GM18499 (cell line): ENCODE measurements around the gene DENND1A.
"Not testable (repeated sequence)": the region's sequence is repeated elsewhere in the genome, so short reads cannot be mapped to it uniquely, and the experiment has no call there.

Experiments
- ATAC-seq: cut with Tn5 transposase; IDR thresholded peaks from one replicate; pipeline ENCODE4 v1.9.1; 2021; ENCODE audit warnings: moderate number of reproducible peaks; ENCODE audit not compliant: insufficient read depth, unreplicated experiment

DENND1A gene

DNA sequence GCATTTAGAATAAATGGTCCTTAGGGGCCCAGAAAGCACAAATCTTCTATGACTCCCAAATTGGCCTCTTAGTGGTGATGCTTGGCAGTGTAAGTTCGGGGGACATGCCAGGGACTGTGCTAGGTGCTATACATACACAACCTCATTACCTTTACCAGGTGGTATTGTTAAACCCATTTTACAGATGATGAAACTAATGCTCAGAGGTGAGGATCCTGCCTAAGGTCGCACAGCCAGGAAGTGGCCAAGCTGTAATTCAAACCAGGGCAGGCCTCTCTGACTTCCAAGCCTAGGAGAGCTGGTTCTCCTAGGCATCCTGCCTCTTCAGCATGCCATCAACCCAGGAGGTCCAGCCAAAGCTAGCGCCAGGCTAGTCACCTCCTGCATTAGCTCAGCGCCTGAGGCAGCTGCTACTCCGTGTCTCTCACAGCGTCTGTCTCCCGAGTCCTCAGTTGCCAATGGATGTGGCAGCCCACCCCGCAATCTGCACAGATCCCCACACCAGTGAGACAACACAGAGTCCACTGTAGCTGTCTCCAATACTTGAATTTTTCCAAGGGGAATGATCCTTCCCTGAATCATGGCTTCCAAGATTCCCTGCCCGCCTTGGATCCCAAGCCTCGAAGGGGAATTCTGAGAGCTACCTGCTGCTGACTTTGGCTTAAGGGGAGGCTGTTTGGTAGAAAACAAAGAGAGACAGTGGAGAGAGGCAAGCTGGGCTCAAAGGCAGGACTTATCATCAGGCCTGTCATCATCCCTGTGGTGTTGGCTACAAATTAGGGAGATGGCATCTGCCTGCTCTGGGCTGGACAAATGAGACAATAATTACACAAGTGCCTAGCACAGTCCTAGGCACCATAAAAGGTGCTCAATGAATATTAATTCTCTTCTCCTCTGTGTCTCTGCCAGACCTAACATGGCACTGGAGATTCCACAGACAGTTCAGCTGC lies 521.3 kb downstream of the DENND1A start:
- ATAC-seq = no peak

DNA sequence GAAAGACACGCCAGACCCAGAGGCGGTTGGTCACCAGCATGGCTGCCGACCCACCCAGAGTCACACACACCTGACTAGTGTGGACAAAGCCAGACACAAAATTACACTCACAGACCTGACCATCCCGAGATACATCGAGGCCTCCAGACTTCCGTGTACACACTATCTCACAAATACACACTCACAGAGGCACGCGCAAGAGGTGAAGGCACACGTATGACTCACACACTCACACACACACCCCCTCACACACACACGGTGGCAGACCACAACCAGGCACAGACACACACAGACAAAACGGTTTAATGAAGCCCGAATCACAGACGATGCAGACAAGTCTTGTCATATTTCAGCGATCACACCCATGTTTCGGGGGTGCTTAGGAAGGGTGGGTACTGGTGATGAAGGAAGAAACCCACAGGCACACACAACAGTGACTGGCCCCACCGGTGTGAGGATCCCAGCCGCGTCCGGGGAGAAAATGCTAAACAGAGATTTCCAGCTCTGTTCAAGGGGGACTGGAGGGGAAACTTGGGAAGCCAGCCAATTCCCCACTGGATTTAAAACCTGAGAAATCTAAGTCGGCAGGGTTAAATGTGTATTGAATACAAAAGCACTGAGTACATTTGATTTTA lies 522.6 kb downstream of the DENND1A start:
- no peak for ATAC-seq

DNA sequence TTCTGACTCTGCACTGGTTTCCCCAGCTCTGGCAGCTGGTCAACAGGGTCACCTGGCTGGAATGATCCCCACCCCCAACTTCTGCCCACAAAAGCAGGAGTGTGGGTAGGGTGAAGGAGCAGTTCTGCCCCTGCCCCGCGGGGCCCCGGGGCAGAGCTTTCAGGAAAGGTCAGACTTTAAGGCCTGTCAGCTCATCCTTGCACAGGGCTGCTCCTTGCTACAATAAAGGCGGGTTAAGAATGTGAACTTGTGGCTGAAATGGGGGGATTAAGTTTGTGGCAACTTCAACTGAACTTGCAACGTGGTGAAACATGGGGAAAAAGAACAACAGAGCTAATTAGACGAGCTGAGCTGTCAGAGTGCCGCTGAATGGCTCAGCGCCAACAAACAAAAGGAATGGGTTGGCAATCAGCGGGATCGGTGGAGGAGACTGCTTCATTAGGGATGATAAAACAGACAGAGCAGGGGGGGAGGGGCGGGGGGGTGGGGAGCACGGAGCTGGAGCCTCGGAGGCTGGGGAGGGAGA lies 523.2 kb downstream of the DENND1A start:
- ATAC-seq = no peak

DNA sequence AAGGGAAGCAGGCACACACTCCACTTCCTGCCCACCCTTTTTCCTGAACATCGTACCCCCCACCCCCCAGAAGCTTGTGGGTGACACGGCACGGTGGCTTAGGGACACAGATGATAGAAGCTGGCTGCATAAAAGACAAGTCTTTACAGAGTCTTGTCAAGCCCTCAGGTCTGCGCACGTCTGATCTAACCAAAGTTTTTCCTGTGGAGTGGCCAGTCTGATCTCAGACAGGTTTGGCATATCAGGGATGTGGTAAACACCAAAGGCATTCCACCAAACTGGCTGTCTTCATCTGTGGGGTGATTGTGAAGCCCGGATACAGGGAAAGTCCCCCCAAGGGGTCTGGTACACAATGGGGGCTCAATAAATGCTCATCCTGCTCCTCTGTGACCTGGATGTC lies 523.9 kb downstream of the DENND1A start:
- no peak for ATAC-seq

DNA sequence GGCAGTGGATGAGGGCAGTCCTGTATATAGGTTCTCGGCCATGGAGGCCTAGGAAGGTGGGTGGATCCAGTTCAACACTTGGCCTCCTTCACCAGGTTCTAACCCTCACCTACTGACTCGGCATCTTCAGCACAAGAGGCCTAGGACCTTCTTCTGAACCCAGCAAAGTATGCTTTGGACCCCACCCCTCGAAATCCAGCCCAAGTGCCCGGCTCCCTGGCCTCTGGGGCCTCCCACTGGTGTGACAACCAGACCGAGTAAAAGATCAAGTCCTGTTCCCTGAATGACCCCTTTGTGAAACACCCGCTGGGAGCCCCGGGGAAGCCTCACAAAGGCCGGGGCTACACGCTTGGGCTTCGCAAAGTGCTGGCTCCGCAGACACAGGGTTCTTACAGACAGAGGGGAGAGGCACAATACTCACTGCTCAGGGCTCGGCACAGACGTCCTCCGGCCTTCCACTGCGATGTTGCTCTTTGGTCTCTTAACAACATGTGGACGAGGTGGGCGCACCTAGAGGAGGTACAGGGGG lies 526.9 kb downstream of the DENND1A start:
- ATAC-seq = no peak

DNA sequence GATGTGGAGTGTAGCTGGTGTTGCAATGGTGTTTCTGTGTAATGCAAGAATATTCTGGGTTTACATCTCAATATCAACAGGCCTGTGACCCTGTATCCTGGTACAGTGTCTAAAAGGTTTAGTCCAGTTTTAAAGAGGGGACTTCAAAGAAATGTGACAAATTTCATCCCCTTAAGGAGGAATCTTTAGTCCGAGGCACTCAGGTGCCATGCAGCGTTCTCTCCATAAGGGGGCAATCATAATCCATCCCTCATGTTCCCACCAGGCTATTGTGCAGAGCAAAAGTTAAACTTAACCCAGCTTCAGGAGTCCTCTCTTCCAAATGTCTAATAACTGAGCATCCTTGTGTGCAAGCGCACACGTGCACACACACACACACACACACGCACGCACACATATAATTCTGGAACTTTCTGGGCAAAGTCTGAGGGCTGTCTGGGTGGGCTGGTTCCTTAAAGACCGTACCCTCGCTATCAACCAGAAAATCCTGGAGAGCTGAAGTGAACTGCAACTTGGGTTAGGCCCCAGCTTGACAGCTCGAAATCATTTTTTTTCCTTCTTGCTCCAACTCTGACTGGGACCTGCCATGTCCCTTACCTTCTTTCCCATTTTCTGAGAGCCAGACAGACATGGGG lies 527.9 kb downstream of the DENND1A start:
- no peak for ATAC-seq

DNA sequence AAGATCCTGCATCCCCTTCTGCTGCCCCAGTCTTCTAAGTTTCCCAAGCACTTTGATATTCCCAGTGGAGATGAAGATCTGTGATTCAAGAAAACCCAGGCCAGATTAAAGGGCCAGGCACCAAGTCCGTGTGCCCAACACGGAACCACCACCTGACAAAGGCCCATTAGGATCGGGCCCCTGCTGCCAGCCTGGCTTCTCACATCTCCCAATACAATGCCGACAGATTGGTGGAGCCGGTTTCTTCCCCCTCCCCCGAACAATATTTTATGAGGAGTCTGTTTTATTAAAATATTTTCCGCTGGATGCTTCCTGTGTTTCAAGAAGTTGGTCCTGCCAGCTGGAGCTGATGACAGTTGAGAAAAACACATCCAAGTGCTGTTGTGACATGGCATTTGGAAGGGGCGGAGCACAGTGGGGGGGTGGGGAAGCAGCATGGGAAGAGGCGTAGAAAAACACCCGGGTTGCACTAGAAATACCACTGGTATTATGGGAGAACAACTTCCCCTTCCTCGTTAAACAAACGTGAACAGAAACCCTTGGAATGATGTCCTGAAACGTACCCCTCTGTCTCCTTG lies 528.9 kb downstream of the DENND1A start:
- ATAC-seq = no peak

DNA sequence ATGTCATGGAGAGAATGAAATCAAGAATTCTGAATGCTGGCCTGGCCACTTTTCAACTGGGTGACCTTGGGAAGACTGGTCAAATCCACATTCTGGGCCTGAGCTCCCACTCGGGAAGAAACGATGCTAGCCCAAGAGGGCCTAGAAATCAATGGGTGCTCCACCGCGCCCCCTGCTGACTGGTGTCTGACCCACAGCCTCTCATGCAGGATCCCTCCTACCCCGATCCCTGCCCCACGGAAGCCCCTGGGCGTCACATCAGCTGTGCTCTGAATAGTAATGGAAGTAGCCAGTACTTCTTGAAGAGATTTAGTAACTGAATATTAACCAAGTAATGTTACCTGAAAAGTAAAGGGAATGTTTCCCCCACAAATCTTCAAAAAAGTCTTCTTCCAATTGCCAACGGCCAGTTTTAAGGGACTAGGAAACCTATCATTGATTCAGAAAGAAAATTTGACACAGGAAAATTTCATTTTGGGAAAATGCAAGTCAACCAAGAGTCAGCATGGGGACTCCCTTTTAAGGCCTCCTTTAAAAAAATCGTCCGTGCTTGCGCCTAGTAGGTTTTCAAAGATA lies 530.0 kb downstream of the DENND1A start:
- no peak for ATAC-seq

DNA sequence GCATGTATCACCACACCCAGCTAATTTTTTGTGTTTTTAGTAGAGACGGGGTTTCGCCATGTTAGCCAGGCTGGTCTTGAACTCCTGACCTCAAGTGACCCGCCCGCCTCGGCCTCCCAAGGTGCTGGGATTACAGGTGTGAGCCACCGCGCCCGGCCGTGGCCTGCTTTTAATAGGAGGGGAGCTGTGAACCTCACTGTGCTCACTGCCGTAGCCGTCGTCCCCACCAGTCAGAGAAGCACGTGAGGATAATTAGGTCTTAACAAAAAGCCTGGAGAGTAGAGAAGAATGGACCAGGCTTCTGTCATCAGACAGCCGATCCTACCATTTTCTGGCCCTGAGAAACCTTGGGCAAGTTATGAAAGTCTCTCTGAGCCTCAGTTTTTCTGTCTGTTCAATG lies 531.0 kb downstream of the DENND1A start:
- ATAC-seq = not testable (repeated sequence)

DNA sequence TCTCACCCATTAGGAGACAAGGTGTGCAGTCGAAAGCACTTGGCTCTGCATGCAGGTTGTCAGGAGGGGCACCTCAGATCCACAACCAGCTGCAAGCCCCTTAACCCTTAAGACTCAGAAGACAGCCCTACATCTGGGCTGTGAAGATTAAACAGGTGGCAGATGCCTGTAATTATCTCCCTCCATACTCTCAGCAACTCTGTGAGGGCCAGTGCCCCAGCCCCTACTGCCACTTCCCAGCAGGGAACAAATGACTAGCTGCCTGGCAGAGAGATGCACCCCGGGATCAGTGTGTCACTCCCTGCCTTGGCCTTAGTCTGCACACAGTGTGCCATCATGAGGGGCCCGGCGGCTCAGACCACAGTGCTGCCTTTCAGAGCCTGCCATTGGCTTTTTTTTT lies 532.0 kb downstream of the DENND1A start:
- ATAC-seq = no peak

DNA sequence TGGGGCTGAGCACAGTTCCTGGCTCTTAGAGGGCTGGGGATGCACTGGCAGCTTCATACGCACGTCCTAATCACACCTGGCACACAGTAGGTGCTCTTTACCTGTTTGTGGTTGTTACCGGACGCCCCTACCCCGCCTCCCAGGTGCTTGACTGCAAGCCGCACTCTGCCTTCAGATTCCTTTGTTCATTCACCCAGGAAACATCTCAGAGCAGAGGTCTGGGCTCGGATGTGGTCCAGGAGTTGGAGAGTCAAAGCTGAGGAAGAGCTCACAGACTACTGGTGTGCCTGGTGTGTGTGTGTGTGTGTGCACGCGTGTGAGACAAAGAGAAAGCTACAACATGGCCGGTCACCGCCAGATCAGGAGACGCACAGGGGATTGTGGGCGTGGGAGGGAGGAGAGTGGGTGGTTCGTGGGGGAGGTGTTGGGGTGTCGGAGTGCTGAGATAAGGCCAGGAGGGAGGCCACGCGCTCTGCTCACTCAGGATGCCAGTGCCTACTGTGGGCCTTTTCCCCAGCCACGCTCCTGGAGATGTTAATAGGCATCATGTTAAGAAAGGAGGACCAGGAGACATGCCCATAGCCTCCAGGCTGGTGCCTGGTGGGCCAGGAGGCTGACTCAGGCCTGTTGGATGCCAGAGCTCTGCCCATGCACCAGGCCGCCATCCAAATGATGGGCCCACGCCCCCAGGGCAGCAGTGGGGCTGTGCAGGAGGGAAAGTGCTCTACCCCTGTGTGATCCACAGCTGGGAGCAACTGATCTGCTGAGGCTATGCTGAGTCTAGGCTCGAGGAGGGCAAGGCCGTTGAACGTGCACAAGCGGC lies 534.0 kb downstream of the DENND1A start:
- ATAC-seq = no peak

DNA sequence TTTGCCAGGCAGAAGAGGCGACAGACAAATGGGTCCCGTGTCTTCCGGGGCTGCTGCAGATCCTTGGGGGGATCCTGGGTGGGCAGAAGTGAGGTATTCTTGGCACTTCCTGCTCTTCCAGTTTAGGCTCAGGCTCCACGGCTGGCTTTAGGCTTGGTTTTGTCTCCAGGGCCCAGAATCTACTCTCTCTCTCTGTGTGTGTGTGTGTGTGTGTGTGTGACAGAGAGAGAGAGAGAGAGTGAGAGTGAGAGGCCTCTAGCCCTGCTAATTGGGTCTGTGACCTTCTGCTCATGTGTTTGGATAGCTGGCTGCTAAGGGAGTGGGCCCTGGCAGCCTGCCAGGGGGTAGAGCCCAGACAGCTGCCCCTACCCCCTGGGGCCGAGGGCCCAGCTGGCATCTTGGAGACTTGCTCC lies 534.6 kb downstream of the DENND1A start:
- ATAC-seq = no peak

DNA sequence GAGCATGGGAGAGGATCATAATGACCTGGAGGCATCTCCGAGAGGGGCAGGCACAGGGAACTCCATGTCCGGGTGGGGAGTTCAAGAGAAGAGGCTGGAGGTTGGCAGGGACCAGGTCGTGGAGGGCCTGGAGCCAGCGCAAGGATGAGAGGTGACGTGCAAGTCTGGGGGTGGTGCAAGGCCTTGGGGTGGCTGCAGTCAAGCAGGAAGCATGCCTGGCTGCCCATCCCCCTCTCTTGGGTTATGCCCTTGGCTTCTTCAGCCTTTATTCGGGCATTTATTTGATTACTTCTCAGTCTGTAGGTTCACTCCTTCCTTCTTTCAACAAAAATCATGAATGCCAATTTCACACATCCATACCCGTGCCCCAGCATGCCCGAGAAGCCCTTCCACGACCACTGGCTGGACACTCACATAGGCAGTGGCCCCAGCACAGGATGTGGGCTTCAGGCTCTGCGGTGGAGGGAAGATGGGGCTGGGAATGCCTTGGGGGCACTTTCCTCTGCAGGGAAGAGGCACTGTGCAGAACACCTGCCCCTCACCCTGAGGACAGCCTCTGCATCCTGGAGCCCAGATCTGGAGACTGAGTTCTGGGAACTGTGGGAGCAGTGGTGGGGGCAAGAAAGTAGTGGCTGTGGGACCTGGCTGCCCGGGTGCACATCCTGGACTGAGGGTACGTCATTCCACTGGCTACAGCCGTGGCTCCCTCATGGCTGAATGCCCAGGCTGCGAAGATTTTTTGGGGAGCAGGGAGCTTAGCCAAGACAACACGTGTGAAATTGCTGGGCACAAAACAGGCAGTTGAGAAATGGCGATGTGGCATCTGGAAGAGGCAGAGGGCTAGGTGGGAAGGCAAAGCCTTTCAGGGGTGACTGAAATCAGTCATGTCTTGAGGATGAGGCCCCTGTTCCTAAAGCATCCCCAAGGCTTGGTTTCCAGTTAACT lies 535.4 kb downstream of the DENND1A start:
- no peak for ATAC-seq

DNA sequence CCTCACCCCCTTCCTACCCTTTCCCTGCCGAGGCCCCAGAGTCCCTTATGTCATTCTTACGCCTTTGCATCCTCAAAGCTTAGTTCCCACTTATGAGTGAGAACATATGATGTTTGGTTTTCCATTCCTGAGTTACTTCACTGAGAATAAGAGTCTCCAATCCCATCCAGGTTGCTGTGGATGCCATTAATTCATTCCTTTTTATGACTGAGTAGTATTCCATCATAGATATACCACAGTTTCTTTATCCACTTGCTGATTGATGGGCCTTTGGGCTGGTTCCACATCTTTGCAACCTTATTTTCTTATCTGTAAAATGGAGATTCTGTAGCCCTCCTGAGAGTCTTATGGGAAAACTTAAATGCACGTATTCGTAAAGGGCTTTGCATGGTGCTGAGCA lies 537.1 kb downstream of the DENND1A start:
- no peak for ATAC-seq

DNA sequence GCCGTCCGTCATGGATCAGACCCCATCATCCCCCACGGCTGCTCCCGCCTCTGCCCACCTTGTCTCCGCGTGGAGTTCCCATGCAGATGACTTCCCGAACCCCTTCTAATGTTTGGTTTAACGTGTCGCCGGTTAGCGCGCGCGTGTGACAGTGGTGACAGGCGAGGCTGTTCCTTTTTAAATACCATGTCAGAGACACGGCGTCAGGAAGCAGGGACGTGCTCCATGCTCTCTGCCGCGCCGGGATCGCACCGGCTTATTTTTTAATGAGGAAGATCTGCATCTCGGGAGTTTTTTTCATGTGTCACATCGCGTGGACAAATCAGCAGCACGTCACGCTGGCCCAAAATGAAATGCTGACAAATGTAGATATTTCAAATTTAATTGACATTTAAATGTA lies 538.0 kb downstream of the DENND1A start:
- no peak for ATAC-seq

DNA sequence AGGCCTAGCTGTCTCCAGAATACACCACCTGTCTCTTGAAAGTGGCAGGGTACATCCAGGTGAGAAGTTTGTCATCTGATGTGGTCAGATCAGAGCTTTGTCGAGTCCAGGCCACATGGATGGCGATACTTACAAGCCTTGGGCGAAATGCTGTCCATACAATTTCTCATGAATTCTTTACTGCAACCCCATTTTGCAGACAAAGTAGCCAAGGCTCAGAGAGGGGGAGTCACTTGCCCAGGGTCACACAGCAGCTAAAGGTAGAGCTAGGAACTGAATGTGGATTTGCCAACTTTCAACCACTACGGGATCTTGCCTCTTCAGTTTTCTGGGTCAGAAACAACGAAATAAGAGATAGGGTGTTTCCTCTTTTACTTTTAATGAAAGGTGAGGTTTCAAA lies 538.7 kb downstream of the DENND1A start:
- no peak for ATAC-seq

DNA sequence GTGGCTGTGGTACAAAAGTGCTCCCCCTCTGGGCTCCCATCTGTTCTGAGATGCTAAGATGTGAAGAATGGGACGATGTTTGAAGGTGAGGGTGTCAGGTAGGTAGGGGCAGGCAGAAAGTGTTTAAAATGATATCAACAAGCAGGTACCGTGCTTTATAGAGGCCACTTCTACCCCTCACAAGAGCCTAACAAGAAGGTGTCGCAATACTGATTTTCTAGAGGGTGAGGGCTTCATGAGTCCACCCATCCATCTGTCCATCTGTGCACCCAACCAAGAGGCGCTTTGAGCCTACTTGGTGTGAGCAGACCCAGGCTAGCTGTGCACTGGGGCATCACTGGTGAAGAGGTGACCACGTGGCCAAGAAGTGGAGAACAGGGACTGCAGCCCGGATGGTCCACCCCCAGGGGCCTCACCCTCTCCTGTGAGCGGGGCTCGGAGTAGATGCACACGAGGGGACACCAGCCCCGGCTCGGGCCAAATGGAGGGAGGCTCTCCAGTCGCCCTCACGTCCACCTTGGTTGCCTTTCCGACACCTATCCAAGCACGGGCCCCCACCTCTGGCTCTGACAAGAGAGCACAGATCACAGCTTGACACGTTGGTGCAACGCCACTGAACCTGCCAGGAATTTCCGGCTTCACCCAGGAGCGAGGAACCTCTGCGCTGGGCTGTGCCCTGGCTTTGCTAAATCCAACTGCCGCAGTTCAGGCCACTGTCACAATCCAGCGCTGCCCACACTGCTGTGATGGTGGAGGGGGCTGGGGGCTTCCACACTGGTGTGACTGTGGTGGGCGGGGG lies 539.4 kb downstream of the DENND1A start:
- no peak for ATAC-seq
